ENCODE results near the gene FCMR.

The FCMR gene, protein sequence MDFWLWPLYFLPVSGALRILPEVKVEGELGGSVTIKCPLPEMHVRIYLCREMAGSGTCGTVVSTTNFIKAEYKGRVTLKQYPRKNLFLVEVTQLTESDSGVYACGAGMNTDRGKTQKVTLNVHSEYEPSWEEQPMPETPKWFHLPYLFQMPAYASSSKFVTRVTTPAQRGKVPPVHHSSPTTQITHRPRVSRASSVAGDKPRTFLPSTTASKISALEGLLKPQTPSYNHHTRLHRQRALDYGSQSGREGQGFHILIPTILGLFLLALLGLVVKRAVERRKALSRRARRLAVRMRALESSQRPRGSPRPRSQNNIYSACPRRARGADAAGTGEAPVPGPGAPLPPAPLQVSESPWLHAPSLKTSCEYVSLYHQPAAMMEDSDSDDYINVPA

GRCh38 chr1:206921772-206922265 lies at the start of gene FCMR:
TSS of gene FCMR (minus strand) at chr1:206921941. CDS start at chr1:206921854, 87 bp downstream.
- peak; percentile 41 for DNase-seq

DNA sequence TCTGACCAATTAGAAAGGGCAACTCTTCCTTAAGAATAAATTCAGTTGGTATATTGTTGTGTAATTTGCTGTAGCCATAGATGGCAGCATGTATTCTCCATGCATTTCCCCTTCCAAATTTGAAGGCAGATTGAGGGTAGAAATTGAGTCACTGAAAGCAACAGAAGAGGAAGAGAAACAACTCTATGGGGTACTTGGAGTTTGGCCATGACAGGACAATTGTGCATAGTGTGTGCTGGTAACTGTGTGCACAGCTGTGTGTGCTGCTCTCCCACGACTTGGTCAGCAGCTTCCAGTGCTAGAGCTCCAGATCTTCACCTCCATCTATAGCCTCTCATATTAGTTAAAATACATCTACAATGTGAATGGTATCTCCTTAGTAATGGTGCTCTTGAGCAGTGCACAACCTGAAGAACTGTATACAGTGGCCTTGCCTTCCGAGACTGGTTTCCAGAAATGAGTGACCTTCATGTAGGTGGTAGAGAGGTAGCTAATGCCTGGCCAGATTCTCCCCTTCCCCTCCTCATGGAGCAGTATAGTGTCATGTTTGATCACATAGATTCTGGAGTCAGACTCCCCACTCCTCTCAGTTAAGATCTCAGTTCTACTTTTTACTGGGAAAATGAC lies 49.4 kb upstream of the FCMR start:
- DNase-seq = no peak

- no peak for DNase-seq
These were observed 48.7 kb upstream of the FCMR start, which contains the start of gene FCAMR for GRCh38 chr1:206970446-206970845. TSS of gene FCAMR (minus strand) at chr1:206970460. CDS start at chr1:206970125, 335 bp downstream.

- DNase-seq = no peak
These were observed 47.3 kb upstream of the FCMR start for GRCh38 chr1:206969090-206969489.

GRCh38 chr1:206967096-206967849 lies 45.5 kb upstream of the FCMR start:
- no peak for DNase-seq

- DNase-seq = no peak
These were observed 44.0 kb upstream of the FCMR start for GRCh38 chr1:206965781-206966180.

- no peak for DNase-seq
These were observed 42.0 kb upstream of the FCMR start for GRCh38 chr1:206963740-206964139.

GRCh38 chr1:206963119-206963712 lies 41.5 kb upstream of the FCMR start:
- DNase-seq = no peak

GRCh38 chr1:206962272-206962671 lies 40.5 kb upstream of the FCMR start:
- no peak for DNase-seq

GRCh38 chr1:206961668-206962067 lies 39.9 kb upstream of the FCMR start:
- no peak for DNase-seq

- no peak for DNase-seq
These were observed 39.1 kb upstream of the FCMR start for GRCh38 chr1:206960676-206961386.

DNA sequence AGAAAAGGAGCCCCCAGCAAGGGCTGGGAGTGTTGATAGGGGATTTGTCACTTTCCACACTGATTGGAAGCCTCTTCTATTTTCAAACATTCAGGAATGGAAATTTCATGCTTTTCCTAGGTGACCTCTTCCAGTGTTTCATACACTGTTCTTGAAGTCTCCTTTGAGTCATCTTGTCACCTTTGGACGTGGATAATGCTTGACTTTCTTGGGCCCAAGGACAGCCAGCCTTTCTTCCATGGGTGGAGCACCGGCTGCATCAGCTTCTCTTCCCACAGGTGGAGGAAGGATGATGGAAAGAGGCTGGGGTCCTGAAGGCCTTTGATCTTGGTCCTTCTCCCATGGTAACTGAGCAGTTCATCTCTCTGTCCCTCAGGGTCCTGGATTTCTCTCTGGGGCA lies 36.4 kb upstream of the FCMR start:
- no peak for DNase-seq

DNA sequence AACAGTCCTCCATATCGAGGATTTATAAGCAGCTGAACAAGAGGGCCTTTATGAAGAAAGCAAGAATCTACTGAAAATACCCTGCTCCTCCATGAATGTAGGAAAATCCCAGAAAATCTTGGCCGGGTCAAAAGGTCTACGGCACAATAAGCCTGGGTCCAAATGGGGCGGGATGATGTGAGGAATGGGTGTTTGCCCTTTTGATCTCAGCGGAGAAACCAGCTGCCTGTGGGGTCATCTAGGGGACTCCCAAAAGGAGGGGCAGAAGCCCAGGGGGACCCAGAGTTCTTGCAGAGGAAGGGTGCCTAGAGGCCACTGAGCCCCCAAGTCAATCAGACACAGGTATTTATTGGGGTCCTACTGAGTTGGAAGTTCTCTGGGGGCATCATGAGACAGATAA lies 35.9 kb upstream of the FCMR start:
- DNase-seq = no peak

DNA sequence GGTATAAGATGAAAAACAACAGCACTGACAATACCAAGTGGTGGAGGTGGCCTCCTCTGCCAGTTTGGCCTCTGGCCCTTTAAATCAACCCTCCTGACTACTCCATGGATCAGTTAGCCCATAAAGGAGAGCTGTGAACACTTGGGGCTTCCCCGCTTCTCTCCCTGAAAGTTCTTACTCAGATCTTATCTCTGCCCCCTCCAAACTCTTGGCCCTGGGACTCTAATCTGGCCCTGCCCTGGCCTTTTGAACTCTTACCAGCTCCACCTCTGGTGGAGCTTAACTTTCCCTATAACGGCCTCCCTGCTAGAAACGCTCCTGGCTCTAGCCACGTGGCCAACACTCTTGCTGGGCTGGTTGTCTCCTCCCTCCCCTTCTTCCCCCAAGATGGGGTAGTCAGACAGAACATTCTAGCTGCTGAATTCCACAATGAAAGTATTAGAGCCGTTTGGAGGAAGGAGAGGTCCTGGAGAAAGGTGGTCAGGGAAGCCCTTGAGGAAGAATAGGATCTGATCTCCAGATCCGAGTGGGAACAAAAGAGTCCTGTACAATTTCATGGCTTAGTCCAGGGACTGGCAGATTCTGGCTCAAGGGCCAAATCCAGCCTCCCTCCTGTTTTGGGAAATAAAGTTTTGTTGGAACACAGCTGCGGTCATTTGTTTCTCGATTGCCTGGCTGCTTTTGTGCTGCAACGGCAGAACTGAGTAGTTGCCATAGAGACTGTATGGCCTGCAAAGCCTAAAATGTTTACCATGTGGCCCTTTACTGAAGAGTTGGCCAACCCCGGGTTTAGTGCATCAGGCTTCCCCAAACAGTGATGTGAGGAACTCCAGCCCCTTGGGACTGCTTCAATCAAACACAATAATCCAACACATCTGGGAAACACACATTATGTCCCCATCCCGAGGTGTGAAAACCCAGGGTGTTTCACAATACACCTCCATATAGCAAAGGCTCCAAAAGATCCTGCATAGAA lies 34.0 kb upstream of the FCMR start:
- peak; percentile 20 for DNase-seq

DNA sequence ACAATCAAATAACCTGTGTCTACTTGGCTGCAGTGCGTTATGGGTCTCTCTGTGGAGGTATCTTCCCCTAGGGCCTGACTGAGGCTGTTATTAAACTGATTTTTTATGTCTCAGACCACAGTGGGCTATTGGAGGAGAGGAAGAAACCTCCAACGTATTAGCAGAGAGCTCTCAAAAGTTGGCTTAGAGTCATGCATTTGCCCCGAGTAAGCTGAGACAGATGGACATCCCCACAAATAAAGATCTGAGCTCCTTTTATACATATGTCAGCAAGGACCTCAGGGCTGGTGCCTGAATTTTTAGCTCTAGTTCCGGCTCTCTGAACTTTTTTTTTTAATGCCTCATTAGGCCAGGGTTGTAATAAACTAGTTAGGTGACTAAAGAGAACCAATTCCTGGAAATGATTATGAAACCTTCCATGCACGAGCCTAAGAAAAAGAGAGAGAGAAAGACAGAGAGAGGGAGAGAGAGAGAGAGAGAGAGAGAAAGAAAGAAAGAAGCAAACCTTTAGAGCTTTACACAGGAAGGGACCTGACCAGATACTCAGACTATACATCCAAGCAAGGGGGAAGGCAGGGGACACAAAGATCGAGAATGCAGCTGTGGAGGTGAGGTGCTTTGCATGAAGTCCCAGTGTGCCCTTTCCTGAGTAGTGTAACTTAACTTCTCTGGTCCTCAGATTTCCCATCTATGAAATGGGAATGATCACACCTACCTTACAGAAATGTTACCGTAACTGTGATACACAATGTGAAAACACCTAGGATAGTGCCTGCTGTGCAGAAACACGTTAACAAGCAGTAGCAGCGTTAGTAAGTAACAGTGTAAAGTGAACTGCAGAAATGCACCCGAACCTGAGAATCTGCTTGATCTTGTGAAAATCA lies 33.0 kb upstream of the FCMR start:
- no peak for DNase-seq

DNA sequence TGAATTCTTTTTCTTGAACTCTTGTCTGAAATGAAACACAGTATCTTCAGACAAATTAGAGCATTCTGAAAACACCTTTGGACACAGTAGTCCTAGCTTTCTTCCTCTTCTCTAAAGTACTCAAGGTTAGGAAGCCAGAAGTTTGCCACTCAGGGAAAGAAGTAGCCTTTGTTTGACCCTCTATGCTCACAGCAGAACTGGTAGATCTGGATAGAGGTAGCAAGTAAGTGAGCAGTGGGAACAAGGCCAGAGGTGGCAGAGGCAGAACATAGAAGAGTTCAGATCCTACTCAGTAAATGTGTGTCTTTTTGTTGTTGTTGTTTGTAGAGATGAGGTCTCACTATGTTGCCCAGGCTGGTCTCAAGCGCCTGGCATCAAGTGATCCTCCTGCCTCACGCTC lies 31.9 kb upstream of the FCMR start:
- DNase-seq = no peak

DNA sequence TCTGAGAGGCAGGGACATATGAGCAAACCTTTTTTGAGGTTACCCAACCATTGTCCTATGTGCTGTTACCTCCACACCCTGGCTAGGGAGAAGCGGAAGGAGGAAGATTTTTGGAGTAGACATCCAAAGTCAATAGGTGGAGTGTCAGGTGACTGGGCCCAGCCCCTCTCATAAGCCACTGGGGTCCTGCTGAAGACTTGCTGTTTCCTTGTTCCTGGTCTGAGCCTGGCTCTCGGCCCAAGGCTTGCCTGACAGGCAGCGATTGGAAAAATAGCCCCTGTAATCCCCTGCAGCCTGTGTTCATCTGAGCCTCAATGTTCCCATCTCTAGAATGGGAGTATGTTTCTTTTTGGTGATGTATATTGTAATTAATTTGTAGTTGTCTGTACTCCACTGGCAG lies 31.4 kb upstream of the FCMR start:
- DNase-seq = no peak

DNA sequence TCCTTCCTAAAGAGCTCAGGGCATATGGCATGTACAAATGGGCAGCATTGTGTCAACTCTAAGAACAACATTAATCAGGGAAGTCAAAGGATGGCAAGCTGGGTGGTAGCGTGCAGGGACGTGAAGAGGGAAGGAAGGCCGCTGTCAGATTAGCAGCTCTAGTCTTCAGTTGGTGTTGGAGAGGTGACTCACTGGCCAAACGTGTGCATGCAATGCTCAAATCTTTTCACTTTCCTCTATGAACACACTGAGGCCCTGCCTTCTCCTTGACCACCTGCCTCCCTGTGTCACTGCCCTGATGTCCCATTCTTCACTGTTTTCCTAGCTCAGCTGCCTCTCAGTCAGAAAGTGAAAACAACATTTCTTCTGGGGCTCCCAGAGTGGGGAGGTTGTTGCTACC lies 30.4 kb upstream of the FCMR start:
- no peak for DNase-seq

DNA sequence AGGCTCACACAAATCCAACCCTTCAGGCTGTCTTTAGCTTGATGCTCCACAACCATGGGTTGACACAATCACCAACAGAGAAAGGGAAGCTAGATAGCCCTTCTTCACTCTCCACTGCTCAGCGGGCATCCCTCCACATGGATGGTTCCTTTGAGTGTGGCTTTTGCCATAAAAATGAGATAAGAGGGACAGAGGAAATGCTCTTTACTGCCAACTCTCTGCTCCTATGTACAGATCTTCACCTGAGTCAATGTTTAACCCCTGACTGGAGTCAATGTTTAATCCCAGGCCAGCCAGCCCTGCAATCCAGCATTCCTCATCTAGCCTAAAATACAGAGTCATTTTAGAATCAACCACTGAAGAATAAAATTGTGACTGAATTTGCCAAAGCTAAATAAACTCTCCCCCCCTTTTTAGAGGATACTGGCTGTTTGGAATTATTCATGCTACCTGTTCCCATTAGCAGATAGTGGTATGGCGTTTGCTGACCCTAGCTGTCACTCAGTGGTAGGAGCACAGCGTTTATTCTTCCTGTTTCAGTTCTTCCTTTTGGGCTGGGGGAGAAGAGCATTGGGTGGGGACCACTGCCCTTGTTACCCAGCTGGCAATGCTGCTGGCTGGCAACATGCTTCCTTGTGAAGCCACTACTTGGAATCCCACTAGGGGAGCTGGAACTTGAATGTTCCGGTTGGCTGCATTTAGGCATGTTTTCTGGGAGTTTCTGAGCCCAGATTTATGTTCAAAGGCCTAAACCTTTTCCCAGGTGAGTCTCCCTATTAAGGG lies 29.8 kb upstream of the FCMR start:
- DNase-seq = no peak
